RWPE2 (cell line): ENCODE measurements around the gene TNNT2.

Experiments
- ATAC-seq: fragments of 200-7000 bp; cut with Tn5 transposase; 3 replicates; pipeline ENCODE4 v1.9.1; 2021; ENCODE audit warnings: low read depth
- DNase-seq: peaks from one replicate; pipeline ENCODE4 v3.0.0-alpha.2; 2020; ENCODE audit warnings: low spot score
- H3K27ac ChIP-seq: fragments of 450-650 bp; 2 replicates; pipeline ENCODE4 v1.5.1; 2017; ENCODE audit warnings: mild to moderate bottlenecking; ENCODE audit not compliant: poor library complexity, severe bottlenecking
- H3K27me3 ChIP-seq: fragments of 250-450 bp; sonication (Bioruptor Pico); 2 replicates; pipeline ENCODE4 v1.5.1; 2021; ENCODE audit warnings: mild to moderate bottlenecking, moderate library complexity; ENCODE audit not compliant: insufficient read depth, poor library complexity, severe bottlenecking
- H3K36me3 ChIP-seq: fragments of 250-450 bp; sonication (Bioruptor Pico); 2 replicates; pipeline ENCODE4 v1.5.1; 2020; ENCODE audit warnings: low read depth, mild to moderate bottlenecking, moderate library complexity
- H3K4me1 ChIP-seq: fragments of 250-450 bp; sonication (Bioruptor Pico); 2 replicates; pipeline ENCODE4 v1.5.1; 2021; ENCODE audit warnings: mild to moderate bottlenecking, moderate library complexity; ENCODE audit not compliant: insufficient read depth, poor library complexity, severe bottlenecking
- H3K4me3 ChIP-seq: fragments of 250-450 bp; sonication (Bioruptor Pico); 2 replicates; pipeline ENCODE4 v1.5.1; 2021; ENCODE audit warnings: mild to moderate bottlenecking, moderate library complexity; ENCODE audit not compliant: severe bottlenecking
- H3K9me3 ChIP-seq: fragments of 250-450 bp; sonication (Bioruptor Pico); 2 replicates; pipeline ENCODE4 v1.5.1; 2021; ENCODE audit warnings: mild to moderate bottlenecking, moderate library complexity; ENCODE audit not compliant: severe bottlenecking
- CTCF ChIP-seq: fragments of 450-650 bp; IDR thresholded peaks from one replicate; pipeline ENCODE4 v1.5.1; 2017; ENCODE audit warnings: mild to moderate bottlenecking, moderate library complexity; ENCODE audit not compliant: poor library complexity, severe bottlenecking

The TNNT2 gene

DNA sequence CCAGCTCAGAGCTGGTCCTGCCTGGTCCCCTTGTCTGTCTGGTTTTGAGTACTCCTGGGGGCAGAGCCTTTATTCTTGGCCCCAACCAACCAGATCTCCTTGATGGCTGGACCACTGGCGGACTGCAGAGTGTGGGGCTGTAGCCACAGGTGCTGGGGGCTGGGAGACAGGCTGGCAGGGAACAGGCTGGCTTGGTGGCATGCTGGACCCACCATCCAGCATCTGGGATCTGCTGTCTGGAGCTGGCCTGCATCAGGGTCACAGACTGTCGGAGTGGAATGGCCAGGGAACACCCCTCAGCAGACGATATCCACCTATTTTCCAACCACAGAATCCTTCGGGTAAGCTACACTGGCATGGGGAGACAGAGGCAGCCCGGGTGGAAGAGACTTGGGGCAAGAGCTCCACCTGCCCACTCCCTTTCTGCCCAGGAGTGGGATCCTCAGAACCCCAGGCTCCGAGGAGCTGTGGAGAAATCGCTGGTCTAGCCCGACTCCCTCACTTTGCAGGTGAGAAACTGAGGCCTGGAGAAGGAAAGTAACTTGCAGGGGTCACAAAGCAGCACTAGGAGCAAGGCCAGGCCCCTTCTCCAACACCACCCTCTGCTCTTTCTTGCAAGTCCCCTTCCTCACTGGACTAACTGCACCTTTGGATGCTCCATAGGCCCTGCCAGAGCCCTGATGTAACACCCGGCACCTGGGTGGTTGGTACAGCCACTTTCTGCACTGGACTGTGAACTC lies 40.6 kb downstream of the TNNT2 start:
- no peak for ATAC-seq
- Histone ChIP-seq H3K4me3 (no peak overlapping the region), H3K27me3 (no peaks in the 10 kb centered on the region), H3K27ac (no peak overlapping the region), H3K9me3 (peaks cover 2% of the 10 kb centered on the region), H3K4me1 (no peaks in the 10 kb centered on the region), H3K36me3 (no peaks in the 10 kb centered on the region)
- no peak for DNase-seq
- TF ChIP-seq CTCF = no peak

GRCh38 chr1:201335901-201336300 lies 41.6 kb downstream of the TNNT2 start:
- Histone ChIP-seq H3K4me1 (no peaks in the 10 kb centered on the region), H3K27ac (no peak overlapping the region), H3K4me3 (no peak overlapping the region), H3K27me3 (no peaks in the 10 kb centered on the region), H3K9me3 (peaks cover 2% of the 10 kb centered on the region), H3K36me3 (0 out of 2 replicates have a peak, but pooled peaks cover under 1% of the 10 kb centered on the region)
- DNase-seq (no peak), ATAC-seq (no peak)
- TF ChIP-seq CTCF = no peak

- H3K4me3 ChIP-seq = no peak overlapping the region
- DNase-seq = no peak
- H3K27ac ChIP-seq = no peak overlapping the region
- TF ChIP-seq CTCF = no peak
- H3K27me3 ChIP-seq = no peaks in the 10 kb centered on the region
- no peaks in the 10 kb centered on the region for H3K4me1 ChIP-seq
- 0 out of 2 replicates have a peak, but pooled peaks cover 3% of the 10 kb centered on the region for H3K36me3 ChIP-seq
- no peaks in the 10 kb centered on the region for H3K9me3 ChIP-seq
- peak; percentile 28 for ATAC-seq
Measured at GRCh38 chr1:201335174-201335870, 42.2 kb downstream of the TNNT2 start.

- H3K4me1 ChIP-seq = no peaks in the 10 kb centered on the region
- no peak for TF ChIP-seq CTCF
- H3K36me3 ChIP-seq = 0 out of 2 replicates have a peak, but pooled peaks cover 3% of the 10 kb centered on the region
- H3K27me3 ChIP-seq = no peaks in the 10 kb centered on the region
- no peak overlapping the region for H3K4me3 ChIP-seq
- DNase-seq (no peak), ATAC-seq (no peak)
- no peaks in the 10 kb centered on the region for H3K9me3 ChIP-seq
- no peak overlapping the region for H3K27ac ChIP-seq
Measured at GRCh38 chr1:201334325-201335173, 42.9 kb downstream of the TNNT2 start.
